ENCODE data around the gene LETMD1.
"Not testable (repeated sequence)": the region's sequence is repeated elsewhere in the genome, so short reads cannot be mapped to it uniquely, and the experiment has no call there.

Gene LETMD1, protein sequence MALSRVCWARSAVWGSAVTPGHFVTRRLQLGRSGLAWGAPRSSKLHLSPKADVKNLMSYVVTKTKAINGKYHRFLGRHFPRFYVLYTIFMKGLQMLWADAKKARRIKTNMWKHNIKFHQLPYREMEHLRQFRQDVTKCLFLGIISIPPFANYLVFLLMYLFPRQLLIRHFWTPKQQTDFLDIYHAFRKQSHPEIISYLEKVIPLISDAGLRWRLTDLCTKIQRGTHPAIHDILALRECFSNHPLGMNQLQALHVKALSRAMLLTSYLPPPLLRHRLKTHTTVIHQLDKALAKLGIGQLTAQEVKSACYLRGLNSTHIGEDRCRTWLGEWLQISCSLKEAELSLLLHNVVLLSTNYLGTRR

DNA sequence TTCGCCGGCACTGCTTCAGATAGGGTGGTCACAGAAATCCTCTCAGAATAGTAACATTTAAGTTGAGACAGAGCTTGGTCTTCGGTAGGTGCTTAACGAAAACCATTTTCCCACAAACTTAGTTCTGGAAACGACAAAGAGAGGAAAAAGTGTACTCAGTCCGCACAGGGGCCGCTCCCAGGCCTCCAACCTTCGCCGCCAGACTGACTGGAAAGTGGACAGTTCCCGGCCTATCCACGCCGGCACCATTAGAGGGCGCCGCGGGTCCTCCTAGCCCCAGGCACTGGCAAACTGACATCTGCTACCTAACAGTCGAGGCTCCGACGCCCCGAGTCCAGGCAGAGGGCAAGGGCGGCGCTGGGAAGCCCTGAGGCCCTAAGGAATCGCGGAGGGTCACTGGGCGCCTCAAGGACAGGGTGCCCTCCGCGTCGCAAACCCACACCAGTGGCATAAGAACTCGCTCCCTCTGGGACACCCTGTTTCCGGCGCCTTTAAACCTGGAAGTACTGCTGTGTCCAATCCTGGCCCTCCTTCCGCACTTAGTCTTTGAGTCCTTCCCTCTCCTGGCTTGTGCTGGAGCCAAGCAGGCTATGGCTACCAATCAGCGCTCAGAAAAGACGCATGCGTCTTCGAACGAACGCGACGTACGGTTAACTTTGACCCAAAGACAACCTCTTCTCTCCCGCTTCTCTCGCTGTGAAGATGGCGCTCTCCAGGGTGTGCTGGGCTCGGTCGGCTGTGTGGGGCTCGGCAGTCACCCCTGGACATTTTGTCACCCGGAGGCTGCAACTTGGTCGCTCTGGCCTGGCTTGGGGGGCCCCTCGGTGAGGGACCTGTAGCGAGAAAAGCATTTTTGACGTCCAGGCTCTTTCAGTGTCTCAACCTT lies at the start of gene LETMD1:
LETMD1 (plus strand) TSS at position 673 of the 886 bp plus-strand sequence; CDS start at position 703, 30 bp downstream.
- peak; percentile 95 to 98 for DNase-seq

DNA sequence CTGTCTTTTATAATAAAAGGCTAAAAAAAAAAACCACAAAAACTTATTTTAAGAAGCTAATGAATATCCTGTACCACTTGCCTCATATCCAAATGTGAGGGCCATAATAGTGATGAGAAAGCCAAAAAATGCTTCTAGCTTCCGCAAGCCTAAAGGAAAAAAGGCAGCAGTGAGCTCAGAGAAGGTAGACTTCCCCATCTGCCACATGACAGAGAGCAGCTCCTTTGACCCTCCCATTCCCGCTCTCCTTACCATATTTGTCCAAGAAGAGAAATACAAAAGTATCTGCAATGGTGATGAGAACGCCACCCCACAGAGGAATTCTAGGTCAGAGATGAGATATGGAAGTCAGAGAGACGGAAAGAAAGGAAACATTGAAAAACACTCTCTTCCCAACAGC lies 49.0 kb upstream of the LETMD1 start:
- peak; percentile 22 to 52 for DNase-seq

DNA sequence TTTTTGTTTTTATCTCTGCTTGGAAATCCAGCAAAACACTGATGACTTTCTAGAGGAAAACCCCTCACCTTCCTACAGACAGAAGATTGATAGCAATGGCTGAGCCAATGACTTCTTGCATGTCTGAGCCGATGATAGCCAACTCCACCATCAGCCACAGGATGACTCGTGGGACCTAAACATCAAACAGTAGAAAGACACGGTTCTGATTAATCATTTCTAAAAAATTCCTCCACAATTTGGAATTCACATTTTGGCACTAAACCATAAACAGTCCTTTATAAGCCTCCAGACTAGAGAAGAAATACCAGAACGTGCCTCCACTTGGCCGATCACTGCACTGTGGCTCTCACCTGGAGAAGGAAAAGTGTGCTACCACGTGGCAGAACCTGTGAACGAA lies 47.9 kb upstream of the LETMD1 start:
- no peak for DNase-seq

DNA sequence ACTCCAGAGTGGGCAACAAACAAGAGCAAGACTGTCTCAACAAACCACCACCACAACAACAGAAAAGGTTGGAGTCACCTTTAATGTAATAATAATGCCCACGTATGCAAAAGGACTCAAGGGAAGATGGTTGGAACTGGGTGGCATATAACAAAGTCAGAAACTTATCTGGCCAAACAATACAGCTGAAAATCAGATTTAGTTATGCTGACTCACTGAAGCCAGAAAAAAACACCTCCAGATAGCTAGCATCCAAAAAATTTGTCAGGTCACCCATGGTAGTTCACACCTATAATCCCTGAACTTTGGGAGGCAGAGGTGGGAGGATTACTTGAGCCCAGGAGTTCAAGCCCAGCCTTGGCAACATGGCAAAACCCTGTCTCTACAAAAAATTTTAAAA lies 46.3 kb upstream of the LETMD1 start:
- DNase-seq: no peak

DNA sequence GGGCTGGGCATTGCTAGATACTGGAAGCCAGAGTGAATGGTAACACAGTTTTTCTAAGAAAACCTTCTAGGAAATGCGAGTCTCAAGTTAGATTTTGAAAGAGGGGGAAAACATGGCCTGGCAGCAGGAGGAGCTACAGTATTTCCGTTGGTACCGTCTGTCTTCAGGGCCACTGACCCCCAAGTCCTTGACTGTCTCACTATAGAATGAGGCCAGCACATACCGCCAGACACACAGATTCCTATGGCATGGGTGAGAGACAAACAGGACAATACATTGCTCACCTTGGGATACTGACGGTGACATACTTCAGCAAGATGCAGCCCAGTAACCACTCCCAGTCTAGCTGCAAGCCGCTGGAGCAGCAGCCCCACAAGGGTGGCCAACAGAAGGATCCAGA lies 43.6 kb upstream of the LETMD1 start:
- no peak for DNase-seq

DNA sequence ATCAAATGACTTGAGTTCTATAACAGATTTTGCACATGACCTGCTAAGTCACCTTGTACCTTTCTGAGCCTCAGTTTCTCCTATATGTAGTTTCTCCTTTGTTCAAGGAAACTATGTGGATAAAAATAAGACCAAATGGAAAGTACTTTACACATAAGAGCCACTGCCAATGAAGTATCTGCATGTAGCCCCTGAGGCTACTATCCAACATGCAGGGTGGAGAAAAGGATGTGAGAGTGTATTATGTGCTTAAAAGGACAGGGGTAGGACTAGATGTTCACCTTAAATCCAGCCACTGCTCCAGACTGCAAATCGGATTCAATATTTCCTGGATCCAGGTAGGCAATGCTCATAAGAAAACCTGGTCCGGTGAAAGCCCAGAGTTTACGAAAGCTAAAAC lies 43.1 kb upstream of the LETMD1 start:
- no peak for DNase-seq

DNA sequence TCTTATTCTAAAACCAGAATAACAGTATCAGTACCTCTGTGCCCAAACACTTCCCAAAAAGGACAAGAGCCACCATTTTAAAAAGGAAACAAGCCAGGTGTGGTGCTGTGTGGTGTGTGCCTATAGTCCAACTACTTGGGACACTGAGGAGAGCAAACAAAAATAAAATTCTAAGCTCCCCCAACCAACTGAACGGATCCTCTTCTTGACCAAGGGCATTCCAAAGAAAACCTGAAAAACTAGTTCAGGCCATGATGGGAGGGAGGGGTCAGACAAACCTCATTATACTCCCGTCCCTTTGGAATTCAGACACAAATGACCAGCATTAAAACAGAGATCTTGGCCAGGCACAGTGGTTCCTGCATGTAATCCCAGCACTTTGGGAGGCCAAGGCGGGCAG lies 42.5 kb upstream of the LETMD1 start:
- DNase-seq: no peak

DNA sequence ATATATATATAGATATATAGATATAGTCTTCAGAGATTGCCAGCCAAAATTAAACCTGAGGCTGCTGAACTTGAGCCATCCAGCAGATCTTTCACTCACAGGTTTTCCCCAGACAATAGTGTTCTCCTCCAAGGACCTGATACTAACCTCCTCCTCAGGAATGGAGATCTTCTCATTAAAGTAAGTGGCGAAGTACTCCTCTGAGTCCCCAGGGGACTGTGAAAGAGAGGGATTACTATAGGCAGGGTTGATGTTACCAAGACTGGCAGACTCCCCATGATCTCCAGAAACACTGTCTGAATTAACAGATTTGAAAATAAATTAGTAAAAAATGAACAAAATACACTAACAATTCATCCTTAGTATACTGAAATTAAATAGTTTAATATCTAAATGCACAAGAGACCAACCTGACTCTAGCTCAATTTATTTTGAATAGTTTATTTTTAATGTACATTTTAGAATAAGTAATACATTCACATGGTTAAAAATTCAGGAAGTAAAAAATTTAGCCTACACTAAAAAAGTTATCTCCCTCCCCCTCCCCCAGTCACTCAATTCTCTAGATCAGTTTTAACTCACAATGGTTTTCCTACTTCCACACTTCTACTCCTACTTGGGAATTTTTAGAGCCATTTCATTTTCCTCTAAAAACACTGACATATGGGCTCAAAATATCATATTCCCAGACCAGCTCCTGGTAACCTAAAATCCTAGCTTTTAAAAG lies 39.6 kb upstream of the LETMD1 start:
- peak in 1 of 2 donors; percentile 44 for DNase-seq

DNA sequence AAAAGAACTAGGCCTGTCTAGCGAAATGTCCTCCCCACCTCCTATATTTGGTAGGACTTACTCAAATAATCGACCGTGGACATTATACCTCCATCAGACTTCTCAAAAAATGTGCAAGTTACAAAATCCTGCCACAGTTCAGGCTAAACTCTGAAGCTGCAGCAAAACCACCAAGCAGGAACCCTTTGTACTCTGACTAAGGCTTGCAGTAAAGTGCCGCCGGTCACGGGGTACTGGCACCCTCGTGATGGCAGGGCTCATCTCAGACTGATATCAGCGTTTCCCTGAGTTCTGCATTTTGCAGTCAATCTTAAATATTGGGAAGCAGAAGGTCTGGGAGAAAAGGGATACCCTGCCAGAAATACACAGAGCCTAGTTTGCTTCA lies 39.1 kb upstream of the LETMD1 start:
- DNase-seq: peak; percentile 89 to 96

DNA sequence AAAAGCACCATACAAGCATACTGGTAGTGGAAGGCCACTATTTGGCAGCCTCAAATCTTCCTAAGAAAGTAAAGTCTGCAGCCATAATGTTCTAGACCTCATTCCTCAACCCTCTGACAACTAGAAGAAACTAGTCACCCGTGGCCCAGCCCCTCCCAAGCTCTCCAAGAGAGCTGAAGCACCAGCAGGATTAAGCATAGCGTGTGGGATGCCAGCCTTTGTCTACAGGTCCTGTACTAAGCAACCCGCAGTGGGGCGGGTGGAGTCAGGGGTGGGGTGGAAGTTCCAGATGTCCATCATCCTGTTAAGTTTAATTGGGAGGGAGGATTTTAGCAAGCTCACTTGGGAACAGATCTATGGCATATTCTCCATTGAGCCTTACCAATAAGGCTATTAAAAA lies 36.2 kb upstream of the LETMD1 start:
- peak; percentile 61 to 84 for DNase-seq

DNA sequence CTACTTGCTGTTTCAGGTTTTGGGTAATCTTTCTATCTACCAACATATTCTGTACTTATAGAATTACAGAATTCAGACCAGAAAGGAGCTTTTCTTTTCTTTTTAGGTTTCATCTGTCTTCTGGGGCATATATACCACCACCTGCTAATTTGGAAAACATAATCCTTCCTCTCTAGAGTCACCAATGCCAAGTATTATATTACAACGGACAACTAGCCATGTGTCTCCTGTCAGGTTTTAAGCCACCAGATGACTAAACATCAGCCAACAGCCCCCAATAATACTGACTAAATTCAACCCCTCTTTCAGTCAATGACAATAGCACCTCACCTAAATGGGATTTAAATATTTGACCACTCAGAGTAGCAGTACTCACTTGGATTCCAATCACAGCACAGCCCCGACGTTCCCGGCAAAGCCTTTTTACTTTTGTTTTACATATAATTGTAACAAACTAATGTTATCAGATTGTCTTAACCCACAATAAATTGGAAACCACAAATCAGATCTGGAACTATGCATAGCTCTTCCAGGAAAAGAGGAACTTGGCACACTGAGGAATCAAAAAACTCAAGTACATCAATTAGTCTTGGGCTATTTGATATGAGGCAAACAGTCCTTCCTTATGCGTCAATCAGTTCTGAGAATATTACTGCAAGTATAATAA lies 35.4 kb upstream of the LETMD1 start:
- DNase-seq: peak; percentile 42 to 53

DNA sequence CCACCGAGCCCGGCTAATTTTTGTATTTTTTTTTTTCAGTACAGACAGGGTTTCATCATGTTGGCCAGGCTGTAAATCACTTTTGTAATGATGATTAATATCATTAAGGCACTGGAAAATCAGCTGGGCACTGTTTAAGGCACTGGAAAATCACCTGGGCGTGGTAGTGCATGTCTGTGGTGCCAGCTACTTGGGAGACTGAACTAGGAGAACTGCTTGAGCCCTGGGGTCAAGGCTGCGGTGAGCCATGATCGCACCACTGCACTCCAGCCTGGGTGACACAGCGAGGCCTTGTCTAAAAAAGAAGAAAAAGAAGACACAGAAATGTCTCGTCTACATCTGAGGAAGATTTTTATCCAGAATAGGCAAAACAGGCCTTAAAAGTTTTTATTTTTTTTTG lies 34.7 kb upstream of the LETMD1 start:
- no peak for DNase-seq

DNA sequence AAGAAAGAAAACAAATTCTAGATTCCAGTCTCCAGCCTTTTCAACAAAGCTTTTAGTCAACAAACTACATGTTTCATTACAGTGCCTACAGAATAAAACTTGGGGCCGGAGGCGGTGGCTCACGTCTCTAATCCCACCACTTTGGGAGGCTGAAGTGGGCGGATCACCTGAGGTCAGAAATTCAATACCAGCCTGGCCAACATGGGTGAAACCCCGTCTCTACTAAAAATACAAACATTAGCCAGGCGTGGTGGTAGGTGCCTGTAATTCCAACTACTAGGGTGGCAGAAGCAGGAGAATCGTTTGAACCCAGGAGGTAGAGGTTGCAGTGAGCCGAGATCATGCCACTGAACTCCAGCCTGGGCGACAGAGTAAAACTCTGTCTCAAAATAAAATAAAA lies 33.7 kb upstream of the LETMD1 start:
- DNase-seq: not testable (repeated sequence)

DNA sequence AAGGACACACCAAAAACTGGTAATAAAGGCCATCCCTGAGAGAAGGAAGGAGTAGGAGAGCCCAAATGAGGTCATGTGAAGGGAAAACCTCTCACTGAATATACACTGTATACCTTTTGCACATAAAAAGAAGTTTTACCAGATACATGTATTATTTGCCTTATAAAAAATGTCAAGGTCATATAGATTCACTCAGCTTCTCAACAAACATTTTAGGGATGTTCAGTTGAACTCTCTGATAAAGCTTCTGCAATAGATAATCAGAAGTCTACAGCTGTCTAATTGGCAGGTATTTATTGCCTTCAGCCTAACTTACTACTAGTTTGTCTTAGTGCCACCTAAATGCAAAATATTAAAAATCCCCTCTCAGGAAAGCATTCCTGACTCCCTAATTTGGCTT lies 30.7 kb upstream of the LETMD1 start:
- DNase-seq: no peak

DNA sequence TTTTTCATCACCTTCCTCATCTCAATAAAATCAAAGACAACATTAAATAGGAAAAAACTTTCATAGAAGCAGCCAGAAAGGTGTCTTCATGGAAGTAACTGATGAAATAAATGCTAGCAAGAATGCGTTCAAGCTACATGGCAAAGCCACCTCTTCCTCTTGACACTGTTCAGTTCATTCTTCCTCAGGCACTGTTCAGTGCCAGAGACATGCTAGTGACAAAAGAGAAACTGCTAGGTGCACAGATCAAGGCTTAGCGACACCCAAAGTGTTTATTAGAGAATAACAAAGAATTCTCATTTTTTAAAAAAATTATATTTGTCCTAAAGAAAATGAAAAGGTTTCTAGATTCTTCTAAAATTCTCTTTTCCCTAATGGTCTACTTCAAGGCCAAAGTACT lies 29.2 kb upstream of the LETMD1 start:
- DNase-seq: no peak

DNA sequence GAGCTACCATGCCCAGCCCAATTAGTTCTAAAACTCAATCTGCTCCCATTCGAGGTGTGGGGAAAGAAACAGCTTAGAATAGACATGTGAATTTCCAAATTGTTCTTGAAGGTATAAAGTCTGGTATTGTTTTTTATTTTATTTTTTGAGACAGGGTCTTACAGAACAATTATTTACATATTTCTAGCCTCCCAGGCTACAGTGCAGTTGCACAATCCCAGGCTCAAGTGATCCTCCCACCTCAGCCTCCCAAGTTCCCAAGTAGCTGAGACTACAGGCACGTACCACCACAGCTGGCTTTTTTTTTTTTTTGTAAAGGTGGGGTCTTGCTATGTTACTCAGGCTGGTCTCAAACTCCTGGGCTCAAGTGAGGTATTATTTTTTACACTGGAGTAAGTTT lies 28.2 kb upstream of the LETMD1 start:
- DNase-seq: no peak

DNA sequence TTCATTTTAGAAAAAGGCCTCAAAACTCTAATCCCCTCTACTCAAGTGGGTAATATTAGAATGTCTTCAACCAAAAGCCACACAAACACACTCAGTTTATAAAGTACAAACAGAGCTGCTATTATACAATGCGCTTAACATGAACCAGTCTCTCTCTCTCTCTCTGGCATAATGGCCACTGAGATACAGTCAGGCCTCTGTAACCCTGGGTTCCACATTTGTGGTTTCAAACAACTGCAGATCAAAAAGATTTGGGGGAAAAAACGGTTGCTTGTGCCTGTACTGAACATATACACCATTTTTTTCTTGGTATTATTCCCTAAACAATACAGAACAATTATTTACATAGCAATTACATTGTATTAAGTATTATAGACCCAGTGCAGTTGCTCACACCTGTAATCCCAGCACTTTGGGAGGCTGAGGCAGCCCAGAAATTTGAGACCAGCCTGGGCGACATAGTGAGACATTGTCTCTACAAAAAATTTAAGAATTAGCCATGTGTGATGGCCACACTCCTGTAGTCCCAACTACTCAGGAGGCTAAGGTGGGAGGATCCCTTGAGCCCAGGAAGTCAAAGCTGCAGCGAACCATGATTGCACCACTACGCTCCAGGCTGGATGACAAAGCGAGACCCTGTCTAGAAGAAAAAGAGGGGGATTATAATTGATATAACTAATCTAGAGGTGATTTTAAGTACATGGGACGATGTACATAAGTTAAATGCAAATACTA lies 27.5 kb upstream of the LETMD1 start:
- DNase-seq: no peak

DNA sequence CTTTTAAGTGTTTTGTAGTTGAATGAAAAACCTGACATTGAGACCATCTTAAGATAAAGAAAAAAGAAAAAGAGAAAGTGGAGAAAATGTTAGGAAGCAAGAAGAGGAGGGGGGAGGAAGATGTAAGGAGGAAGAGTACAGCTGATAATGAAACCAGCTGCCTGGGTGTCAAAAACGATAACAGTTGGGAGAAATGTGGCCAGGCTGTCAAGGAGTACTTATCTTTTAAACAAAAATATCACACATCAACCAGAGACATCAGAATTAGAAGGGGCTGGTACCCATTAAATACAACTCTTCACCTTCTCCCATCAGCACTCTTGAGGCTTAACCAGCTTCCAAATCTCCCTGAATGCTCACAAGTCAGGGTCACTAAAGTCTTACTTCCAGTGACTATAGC lies 26.4 kb upstream of the LETMD1 start:
- peak in 1 of 2 donors; percentile 19 for DNase-seq

DNA sequence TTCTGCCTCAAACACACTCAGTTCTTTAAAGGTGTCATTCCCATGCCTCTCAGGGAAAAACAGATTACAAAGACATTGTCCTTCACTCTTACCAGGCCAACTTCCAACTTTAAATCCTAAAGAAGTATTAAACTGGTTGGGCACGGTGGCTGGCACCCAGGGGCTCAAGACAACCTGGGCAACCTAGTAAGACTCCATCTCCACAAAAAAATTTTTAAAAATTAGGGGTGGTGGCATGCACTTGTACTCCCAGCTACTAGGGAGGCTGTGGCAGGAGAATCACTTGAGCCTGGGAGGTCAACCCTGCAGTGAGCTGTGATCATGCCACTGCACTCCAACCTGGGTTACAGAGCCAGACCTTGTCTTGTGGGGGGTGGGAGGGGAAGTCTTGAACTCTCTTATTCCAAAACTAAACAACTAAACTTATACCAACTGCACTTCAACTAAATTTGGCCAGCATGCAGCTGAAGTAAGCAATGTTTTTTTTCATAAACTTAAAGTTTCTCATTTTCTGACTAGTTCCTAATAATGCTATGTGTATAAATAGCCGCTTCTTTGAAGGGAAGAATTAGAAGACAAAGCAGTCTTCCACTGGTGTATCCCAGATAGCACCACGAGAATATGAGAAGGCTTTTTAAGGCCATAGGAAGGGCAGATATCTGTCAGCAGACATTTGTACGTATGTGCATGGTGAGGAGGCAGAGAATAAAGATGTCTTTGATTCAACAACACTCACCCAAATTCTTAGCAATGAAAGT lies 24.3 kb upstream of the LETMD1 start:
- peak; percentile 23 to 25 for DNase-seq

DNA sequence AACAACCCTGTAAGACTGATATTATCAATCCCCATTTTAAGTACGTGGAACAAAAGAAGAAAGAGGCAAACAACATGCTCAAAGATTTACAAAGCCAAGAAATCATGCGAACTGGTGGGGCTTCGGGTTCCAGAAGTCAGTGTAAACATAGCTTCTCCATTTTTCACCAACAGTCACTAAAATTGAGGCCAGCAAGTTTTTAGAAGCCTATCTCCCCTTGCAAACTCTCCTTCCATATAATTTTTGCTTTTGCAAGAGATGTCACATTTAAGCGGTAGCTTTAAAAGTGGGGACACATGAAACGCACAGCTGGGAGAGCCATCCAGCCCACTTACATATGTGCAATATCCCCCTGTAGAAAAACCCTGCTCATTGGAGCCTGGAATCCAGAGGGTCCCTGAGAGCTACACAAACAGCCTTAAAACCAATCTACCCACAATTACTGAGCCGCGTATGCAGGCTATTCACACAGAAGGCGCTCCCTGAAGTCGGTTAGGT lies 22.7 kb upstream of the LETMD1 start:
- peak; percentile 28 to 35 for DNase-seq
